Esophagus squamous epithelium (tissue), 4 donors: Measurements from ENCODE around the gene AP3B2.

ENCODE experiments used
- CTCF ChIP-seq, 6 experiments: fragments of 450-650 bp in 4 of 6; fragments of 200-600 bp in 2 of 6; sonication (generic) in 2 of 6; IDR thresholded peaks; one replicate each; pipeline ENCODE4 v1.5.1; 2016 to 2019; ENCODE audit warnings: antibody characterized with exemption in 6 of 6, mild to moderate bottlenecking in 4 of 6, moderate library complexity in 4 of 6
- POLR2A ChIP-seq, 4 donors: fragments of 450-650 bp; IDR thresholded peaks; one replicate each; pipeline ENCODE4 v1.6.1; 2017; ENCODE audit warnings: antibody characterized with exemption in 4 of 4, mild to moderate bottlenecking in 4 of 4, moderate library complexity in 3 of 4

- TF ChIP-seq POLR2A (IDR thresholded peaks at IDR 0.05) (no peak), CTCF (IDR thresholded peaks at IDR 0.05) (no peak)
These were observed 17.5 kb downstream of the AP3B2 start for GRCh38 chr15:82692171-82692570.
